ENCODE measurements around the gene CHSY1.

The CHSY1 gene

DNA sequence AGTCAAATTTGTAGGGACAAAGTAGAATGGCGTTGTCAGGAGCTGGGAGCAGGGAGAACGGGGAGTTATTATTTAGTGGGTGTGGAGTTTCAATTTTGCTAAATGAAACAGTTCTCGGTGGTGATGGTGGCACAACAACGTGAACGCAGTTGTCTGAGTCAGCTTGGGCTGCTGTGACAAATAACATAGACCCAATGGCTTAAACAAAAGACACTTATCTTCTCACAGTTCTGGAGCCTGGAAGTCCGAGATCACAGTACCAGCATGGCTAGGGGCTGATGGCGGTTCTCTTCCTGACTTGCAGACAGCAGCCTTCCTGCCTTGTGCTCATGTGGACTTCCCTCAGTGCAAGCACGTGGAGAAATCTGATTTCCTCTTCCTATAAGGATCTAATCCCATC lies 90.2 kb downstream of the CHSY1 start:
- H3K4me2 ChIP-seq (ENCODE audit: low read length), result no peak overlapping the region

DNA sequence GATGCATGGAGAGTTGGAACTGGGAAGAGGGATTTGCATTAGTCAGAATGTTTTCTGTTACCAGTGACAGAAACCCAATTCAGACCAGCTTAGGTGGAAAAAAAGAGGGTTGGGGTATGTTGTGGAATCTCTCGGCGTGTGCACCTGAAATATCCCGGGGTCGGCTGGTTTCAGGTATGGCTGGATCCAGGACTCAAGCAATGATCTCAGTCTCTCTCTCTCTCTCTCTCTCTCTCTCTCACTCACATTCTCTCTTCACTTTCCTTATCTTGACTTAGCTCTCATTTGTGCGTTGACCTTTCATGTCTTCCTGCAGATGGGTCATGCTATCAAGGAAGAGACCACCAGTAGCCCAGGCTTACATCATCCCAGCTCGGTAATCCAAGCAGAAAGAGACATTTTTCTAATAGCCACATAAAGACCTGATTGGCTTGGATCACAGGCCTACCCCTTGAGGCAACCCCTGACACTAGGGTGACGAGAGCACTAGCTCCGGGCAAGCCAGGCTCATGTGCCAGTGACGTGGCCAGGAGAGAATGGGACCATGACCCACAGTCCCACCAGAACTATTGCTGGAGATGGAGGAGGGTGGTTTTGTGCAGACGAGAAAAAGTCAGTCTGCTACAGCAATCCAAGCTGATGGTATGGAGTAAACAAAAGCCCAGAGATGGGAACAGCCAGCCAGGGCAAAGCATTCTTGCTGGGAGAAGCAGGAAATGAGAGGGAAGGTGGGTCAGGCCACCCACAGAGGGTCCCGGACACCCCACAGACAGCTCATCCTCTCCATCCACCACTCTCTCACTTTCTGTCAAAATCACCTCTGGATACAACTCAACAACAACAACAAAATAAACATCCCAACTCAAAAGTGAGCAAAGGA lies 91.7 kb downstream of the CHSY1 start:
- H3K4me2 ChIP-seq (ENCODE audit: low read length), result no peak overlapping the region
- H3K4me1 ChIP-seq (ENCODE audit: control insufficient read depth, insufficient read depth, low read length), result peaks cover 9% of the 10 kb centered on the region
- H3K9ac ChIP-seq (ENCODE audit: low read depth, low read length), result no peak overlapping the region
- no peak overlapping the region for H3K4me3 ChIP-seq (ENCODE audit: low read length)
- H3K9me3 ChIP-seq (replicated peaks; ENCODE audit: low read length), result no peaks in the 10 kb centered on the region
- no peaks in the 10 kb centered on the region for H3K27me3 ChIP-seq (ENCODE audit: control insufficient read depth, insufficient read depth, low read length)
- H3K36me3 ChIP-seq (ENCODE audit: insufficient read depth, low read length), result no peaks in the 10 kb centered on the region

More for the DNA sequence above, 90.2 kb downstream of the CHSY1 start:
- Histone ChIP-seq H3K4me3 (ENCODE audit: low read length) (no peak overlapping the region), H3K4me1 (ENCODE audit: control insufficient read depth, insufficient read depth, low read length) (peaks cover 3% of the 10 kb centered on the region), H3K27me3 (ENCODE audit: control insufficient read depth, insufficient read depth, low read length) (no peaks in the 10 kb centered on the region), H3K36me3 (ENCODE audit: insufficient read depth, low read length) (no peaks in the 10 kb centered on the region), H3K9ac (ENCODE audit: low read depth, low read length) (no peak overlapping the region), H3K9me3 (replicated peaks; ENCODE audit: low read length) (peaks cover 4% of the 10 kb centered on the region)

DNA sequence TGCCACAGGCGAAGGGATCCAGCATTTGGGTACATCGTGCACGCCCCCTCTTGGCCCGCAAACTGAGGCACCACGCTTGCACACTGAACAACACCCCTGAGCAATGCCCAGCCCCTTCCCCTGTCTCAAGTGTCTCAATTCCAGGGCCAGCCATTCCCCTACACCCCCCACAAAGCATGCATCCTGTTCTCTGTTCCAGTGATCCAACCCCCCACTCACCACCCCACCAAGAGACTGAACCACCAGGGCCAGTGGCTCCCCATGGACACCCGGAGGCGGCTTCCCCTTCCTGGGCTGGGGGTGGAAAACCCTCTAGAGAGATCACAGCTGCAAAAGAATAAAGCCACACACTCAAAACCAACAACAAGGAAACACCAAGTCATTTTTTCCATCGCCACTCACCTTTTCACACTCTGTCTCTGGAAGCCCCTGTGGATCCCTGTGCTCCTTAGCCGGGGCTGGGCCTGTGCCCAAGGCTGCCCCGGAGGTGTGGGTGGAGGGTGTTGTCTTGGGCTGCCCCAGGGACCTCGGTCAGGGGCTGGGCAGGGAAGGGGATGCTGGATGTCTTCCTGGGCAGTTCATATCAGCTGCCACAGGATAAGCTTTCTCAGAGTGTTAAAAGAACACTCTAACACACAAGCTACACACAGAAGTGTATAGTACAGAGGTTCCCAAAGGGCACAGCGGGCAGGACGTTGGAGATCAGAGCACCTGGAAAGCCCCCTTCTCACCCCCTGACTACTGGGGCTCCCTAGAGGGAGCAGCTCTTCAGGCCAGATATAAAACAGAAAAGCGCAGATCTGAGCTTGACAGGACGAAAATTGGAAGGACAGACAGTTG lies 92.5 kb downstream of the CHSY1 start:
- no peak overlapping the region for H3K4me2 ChIP-seq (ENCODE audit: low read length)
- H3K36me3 ChIP-seq (ENCODE audit: insufficient read depth, low read length), result no peaks in the 10 kb centered on the region
- no peaks in the 10 kb centered on the region for H3K27me3 ChIP-seq (ENCODE audit: control insufficient read depth, insufficient read depth, low read length)
- H3K4me1 ChIP-seq (ENCODE audit: control insufficient read depth, insufficient read depth, low read length), result peaks cover 9% of the 10 kb centered on the region
- no peaks in the 10 kb centered on the region for H3K9me3 ChIP-seq (replicated peaks; ENCODE audit: low read length)
- H3K9ac ChIP-seq (ENCODE audit: low read depth, low read length), result no peak overlapping the region
- H3K4me3 ChIP-seq (ENCODE audit: low read length), result no peak overlapping the region

DNA sequence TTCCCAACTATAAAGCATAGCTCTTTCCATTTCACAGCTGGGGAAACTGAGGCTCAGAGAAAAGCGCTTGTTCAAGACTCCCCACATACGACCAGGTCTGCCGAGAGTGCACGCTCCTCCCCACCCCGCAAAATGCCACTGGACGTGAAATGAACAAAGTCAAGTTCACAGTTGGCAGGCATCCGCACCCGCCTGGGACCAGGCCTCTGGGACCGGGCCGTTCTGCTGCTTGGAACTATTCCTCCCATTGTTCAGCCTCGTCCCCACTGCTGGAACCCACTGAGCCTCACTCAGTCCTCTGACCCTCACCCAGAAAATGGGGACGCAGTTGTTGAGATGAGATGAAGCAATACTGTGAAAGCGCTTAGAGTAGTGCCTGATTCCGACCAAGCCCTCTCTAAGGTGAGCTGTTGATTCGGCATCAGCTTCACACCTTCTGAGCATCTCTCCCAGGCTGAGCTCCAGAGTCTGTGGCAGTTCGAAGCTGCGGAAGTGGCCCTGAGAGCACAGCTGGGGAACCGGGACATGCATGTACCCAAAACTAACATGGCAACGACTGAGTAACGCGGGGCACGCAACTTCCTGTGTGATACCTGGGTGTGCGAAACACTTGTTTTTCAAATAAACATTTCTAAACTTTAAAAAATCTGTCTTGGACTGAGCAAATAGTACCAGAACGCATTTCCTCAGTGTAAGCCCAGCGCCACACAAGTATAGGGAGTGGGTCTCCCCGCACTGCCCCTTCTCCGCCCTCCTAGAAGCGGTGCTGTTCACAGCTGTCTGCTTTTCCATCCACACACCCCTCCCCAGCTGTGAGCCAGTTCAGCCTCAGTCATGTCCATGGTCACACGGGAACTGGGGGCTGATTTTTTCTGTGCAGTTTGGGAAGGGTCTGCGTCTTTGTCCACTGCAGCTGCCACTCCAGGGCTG lies 93.4 kb downstream of the CHSY1 start:
- H3K9ac ChIP-seq (ENCODE audit: low read depth, low read length), result no peak overlapping the region
- no peaks in the 10 kb centered on the region for H3K27me3 ChIP-seq (ENCODE audit: control insufficient read depth, insufficient read depth, low read length)
- H3K9me3 ChIP-seq (replicated peaks; ENCODE audit: low read length), result no peaks in the 10 kb centered on the region
- no peak overlapping the region for H3K4me2 ChIP-seq (ENCODE audit: low read length)
- no peaks in the 10 kb centered on the region for H3K36me3 ChIP-seq (ENCODE audit: insufficient read depth, low read length)
- no peak overlapping the region for H3K4me3 ChIP-seq (ENCODE audit: low read length)
- peaks cover 9% of the 10 kb centered on the region for H3K4me1 ChIP-seq (ENCODE audit: control insufficient read depth, insufficient read depth, low read length)

DNA sequence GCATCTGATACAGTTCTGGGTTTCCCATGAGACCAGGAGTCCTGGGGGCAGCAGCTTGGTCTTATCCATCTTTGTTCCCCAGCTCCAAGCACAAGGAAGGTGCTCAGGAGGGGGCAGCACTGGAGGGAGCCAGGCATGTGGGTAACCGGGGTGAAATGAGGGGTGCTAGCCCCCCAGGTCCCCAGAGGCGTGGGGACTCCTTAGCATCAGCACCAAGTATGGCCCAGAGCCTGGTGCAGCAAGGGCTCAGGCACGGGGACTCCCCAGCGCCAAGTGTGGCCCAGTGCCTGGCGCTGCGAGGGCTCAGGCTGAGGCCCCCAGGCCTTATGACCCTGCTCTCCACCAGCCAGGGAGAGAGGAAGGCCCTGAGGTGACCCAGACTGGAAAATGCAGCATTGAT lies 94.1 kb downstream of the CHSY1 start:
- Histone ChIP-seq H3K9ac (ENCODE audit: low read depth, low read length) (no peak overlapping the region), H3K4me1 (ENCODE audit: control insufficient read depth, insufficient read depth, low read length) (peaks cover 9% of the 10 kb centered on the region), H3K4me3 (ENCODE audit: low read length) (no peak overlapping the region), H3K9me3 (replicated peaks; ENCODE audit: low read length) (no peaks in the 10 kb centered on the region), H3K4me2 (ENCODE audit: low read length) (no peak overlapping the region), H3K27me3 (ENCODE audit: control insufficient read depth, insufficient read depth, low read length) (no peaks in the 10 kb centered on the region), H3K36me3 (ENCODE audit: insufficient read depth, low read length) (no peaks in the 10 kb centered on the region)

DNA sequence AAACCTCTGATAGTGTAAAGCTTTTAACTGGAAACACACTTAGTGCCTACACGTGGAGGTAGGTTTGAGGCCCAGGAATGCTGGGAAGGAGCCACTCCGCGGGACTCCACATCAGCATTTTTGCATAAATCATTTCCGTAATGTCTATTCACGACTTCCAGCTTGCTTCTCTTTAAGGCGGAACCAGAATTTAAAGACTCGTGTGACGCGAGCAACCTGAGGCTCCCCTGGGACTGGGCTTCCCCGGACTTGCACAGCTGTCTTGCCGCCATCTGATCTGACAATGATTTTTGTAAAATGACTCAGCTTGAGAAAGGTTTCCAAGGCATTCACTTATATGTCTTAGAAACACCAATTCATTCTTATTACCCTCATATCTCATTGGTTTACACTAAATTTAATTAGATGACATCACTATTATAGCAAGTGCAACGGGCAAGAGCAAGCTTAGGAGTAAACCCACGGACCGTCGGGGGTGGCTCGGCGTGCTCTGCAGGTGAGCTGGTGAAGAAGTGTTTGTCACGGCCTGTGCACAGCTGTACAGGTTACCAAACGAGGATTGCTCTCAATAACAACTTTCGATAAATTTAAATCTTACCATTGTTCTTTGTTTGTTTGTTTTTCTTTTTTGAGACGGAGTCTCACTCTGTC lies 95.2 kb downstream of the CHSY1 start:
- Histone ChIP-seq H3K36me3 (ENCODE audit: insufficient read depth, low read length) (no peaks in the 10 kb centered on the region), H3K9me3 (replicated peaks; ENCODE audit: low read length) (no peaks in the 10 kb centered on the region), H3K9ac (ENCODE audit: low read depth, low read length) (no peak overlapping the region), H3K4me3 (ENCODE audit: low read length) (no peak overlapping the region), H3K4me1 (ENCODE audit: control insufficient read depth, insufficient read depth, low read length) (peaks cover 9% of the 10 kb centered on the region), H3K4me2 (ENCODE audit: low read length) (peak overlapping the region; percentile 45), H3K27me3 (ENCODE audit: control insufficient read depth, insufficient read depth, low read length) (no peaks in the 10 kb centered on the region)

DNA sequence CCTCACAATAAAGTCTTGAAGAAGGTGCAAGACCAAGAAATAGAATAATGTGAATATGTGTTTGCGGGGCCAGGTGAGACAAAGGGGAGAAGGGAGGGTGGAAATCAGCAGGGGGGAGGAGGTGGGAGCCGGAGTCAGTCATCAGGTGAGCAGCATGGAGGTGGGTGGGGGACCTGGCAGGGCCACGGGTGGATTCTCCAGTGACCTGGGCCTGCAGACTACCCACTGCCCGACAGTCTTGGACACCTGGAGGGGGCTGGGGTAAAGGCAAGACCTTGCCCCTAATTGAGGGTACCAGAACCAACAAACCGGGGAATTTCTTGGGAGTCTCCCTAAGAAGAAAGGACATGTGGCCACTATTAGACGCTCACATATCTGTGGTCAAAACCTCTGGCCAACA lies 95.8 kb downstream of the CHSY1 start:
- peak overlapping the region; percentile 45 for H3K4me2 ChIP-seq (ENCODE audit: low read length)
- H3K4me1 ChIP-seq (ENCODE audit: control insufficient read depth, insufficient read depth, low read length), result peaks cover 9% of the 10 kb centered on the region
- no peak overlapping the region for H3K4me3 ChIP-seq (ENCODE audit: low read length)
- no peaks in the 10 kb centered on the region for H3K9me3 ChIP-seq (replicated peaks; ENCODE audit: low read length)
- no peaks in the 10 kb centered on the region for H3K27me3 ChIP-seq (ENCODE audit: control insufficient read depth, insufficient read depth, low read length)
- no peak overlapping the region for H3K9ac ChIP-seq (ENCODE audit: low read depth, low read length)
- no peaks in the 10 kb centered on the region for H3K36me3 ChIP-seq (ENCODE audit: insufficient read depth, low read length)

DNA sequence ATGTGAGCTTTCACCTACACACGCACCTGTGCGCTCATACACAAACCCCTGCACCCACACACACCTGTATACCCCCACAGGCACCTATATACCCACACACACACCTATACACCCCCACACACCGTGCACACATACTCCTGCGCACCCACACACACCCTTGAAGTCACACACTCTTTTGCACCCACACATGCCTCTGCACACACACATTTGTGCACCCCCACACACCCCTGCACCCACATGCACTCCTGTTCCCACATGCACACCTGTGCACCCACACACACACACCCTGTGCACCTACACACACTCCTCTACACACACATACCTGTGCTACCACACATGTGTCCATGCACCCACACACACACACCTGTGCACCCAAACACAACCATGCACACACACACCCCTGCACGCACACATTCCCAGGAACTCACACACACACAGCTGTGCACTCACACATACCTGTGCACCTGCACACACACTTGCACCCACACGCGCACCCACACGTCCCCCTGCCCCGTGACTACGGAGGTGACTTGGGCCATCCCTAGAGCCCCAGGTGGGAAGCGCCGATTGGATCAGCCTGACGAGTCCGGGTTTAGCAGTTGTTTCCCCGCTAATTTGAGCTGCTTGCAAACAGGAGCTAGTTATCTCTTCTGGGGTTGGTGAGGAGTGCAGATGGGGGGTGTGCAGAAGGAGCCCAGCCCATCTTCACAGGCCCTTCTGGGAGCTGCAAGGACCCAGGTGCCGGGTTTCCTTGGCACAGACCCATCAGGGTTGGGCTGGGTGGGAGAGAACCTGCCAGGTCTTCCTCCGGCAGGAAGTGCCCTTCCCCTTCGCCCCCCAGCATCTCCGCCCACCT lies 97.8 kb downstream of the CHSY1 start:
- Histone ChIP-seq H3K27me3 (ENCODE audit: control insufficient read depth, insufficient read depth, low read length) (no peaks in the 10 kb centered on the region), H3K4me3 (ENCODE audit: low read length) (no peak overlapping the region), H3K4me1 (ENCODE audit: control insufficient read depth, insufficient read depth, low read length) (peaks cover 9% of the 10 kb centered on the region), H3K9me3 (replicated peaks; ENCODE audit: low read length) (no peaks in the 10 kb centered on the region), H3K4me2 (ENCODE audit: low read length) (no peak overlapping the region), H3K36me3 (ENCODE audit: insufficient read depth, low read length) (no peaks in the 10 kb centered on the region), H3K9ac (ENCODE audit: low read depth, low read length) (no peak overlapping the region)

DNA sequence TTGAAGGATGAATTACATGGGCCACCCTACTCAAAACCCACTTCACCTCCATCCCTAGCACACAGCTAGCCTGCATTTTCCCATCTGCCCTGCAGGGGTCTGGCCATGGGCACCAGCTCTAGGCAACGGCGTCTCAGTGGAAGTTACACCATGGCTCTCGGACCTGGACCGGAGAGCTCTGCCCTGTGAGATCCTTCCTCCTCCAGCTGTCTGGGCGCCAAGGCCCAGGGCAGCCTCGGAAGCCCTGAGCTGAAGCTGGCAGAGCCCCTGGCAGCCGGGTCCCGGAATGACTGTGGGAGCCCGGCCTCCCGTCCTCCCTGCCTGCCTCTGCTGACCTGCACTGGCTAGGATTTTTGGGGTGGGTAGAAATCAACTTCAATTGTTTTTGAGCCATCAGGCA lies 98.9 kb downstream of the CHSY1 start:
- Histone ChIP-seq H3K4me2 (ENCODE audit: low read length) (peak overlapping the region; percentile 70), H3K9me3 (replicated peaks; ENCODE audit: low read length) (no peaks in the 10 kb centered on the region), H3K27me3 (ENCODE audit: control insufficient read depth, insufficient read depth, low read length) (no peaks in the 10 kb centered on the region), H3K36me3 (ENCODE audit: insufficient read depth, low read length) (no peaks in the 10 kb centered on the region), H3K4me1 (ENCODE audit: control insufficient read depth, insufficient read depth, low read length) (peaks cover 9% of the 10 kb centered on the region), H3K4me3 (ENCODE audit: low read length) (peak overlapping the region; percentile 46), H3K9ac (ENCODE audit: low read depth, low read length) (peak overlapping the region; percentile 43)

DNA sequence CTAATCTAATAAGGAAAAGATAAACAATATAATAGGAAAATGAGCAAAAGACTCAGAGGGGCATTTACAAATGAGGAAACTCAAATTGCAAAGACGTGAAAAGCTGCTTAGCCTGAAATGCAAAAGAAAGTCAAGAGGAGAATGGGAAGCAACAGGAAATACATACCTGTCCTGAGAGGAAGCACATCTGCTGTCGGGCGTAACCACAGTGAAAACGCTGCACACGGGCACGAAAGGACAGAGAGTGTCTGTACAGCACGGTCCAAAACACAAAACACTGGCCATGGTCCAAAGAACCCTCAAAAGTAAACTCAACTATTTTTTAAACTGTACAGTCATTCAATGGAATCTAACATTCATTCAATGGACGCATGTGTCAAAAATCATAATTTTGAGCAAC lies 100.6 kb downstream of the CHSY1 start:
- H3K4me3 ChIP-seq (ENCODE audit: low read length), result no peak overlapping the region
- peaks cover 3% of the 10 kb centered on the region for H3K4me1 ChIP-seq (ENCODE audit: control insufficient read depth, insufficient read depth, low read length)
- no peak overlapping the region for H3K9ac ChIP-seq (ENCODE audit: low read depth, low read length)
- H3K4me2 ChIP-seq (ENCODE audit: low read length), result no peak overlapping the region
- H3K27me3 ChIP-seq (ENCODE audit: control insufficient read depth, insufficient read depth, low read length), result no peaks in the 10 kb centered on the region
- H3K9me3 ChIP-seq (replicated peaks; ENCODE audit: low read length), result no peaks in the 10 kb centered on the region
- no peaks in the 10 kb centered on the region for H3K36me3 ChIP-seq (ENCODE audit: insufficient read depth, low read length)
